LNCAP (cell line): ENCODE results near the gene CAPZA1.

Experiments used
- TF ChIP-seq, protein P1 (sequence below): fragments of 450-650 bp; IDR thresholded peaks from 2 replicates; pipeline ENCODE4 v1.5.1; 2017; ENCODE audit warnings: mild to moderate bottlenecking

The CAPZA1 gene

DNA sequence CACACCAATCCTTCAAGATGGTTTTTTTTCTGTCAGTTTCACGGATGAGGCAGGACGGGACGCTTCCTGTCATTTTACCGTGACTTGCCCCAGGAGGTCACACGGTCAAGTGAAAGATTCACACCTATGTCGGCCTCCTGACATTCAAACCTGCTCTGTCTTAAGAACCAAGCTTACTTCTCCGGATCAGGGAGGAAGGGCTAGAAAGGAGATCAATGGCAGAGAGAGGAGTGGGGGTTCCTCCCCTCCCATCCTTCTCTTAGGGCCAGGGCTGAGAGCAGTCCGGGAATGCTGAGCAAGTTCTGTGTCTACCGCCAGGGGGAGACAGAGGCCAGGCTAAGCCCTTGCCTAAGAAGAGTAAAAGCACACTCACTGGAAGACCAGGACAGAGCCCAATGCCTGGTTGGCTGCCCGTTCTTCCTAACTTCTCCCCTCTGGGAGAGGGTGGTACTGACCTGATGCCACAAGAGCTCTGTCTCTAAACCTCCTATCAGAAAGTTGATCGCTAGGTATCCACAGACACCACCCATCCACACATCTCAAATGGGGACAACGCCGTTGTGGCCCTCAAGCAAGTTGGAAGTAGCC lies 96.6 kb downstream of the CAPZA1 start:
- TF ChIP-seq, protein P1, sequence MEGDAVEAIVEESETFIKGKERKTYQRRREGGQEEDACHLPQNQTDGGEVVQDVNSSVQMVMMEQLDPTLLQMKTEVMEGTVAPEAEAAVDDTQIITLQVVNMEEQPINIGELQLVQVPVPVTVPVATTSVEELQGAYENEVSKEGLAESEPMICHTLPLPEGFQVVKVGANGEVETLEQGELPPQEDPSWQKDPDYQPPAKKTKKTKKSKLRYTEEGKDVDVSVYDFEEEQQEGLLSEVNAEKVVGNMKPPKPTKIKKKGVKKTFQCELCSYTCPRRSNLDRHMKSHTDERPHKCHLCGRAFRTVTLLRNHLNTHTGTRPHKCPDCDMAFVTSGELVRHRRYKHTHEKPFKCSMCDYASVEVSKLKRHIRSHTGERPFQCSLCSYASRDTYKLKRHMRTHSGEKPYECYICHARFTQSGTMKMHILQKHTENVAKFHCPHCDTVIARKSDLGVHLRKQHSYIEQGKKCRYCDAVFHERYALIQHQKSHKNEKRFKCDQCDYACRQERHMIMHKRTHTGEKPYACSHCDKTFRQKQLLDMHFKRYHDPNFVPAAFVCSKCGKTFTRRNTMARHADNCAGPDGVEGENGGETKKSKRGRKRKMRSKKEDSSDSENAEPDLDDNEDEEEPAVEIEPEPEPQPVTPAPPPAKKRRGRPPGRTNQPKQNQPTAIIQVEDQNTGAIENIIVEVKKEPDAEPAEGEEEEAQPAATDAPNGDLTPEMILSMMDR: peak; percentile 92

- TF ChIP-seq, protein P1: no peak
Observed at GRCh38 chr1:112717263-112717873, 97.7 kb downstream of the CAPZA1 start.

- TF ChIP-seq, protein P1: peak; percentile 91
Observed at GRCh38 chr1:112718691-112719418, 99.2 kb downstream of the CAPZA1 start.

GRCh38 chr1:112719706-112720105 lies 100.1 kb downstream of the CAPZA1 start:
- TF ChIP-seq, protein P1: no peak

DNA sequence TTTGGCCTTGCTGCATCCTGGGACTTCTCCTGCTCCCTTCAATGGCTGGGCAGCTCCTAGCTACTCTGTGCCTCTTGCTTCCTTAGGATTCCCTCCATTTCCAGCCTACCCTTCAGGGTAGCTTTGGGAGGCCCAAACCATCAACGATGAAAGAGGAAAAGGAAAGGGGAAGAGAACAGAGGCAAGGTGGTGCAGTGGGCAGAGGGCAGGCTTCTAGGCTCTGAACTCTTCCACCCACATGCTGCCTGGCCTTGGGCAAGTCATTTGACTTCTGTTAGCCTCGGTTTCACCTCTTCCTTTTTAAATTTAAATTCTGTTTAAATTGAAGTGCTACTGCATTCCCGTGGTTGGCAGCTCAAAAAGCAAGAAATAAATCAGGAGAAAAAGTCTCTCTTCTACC lies 101.2 kb downstream of the CAPZA1 start:
- TF ChIP-seq, protein P1: no peak
